Ascending aorta (tissue), 2 donors: ENCODE data around the gene PCSK5. TPM values are rescaled to one million over a fixed set of nuclear protein-coding genes. Genes with fewer than 3 reads are reported as not detected.

Experiments
- DNase-seq, 2 donors: peaks; one replicate each; pipeline ENCODE4 v3.0.0-alpha.2; 2019; ENCODE audit warnings: low spot score in 2 of 2
- H3K27ac ChIP-seq, 2 donors: fragments of 200-600 bp; sonication (generic); one replicate each; pipeline ENCODE4 v1.5.1; 2016 to 2017; ENCODE audit warnings: mild to moderate bottlenecking in 1 of 2
- H3K27me3 ChIP-seq: fragments of 200-600 bp; sonication (generic); one replicate; pipeline ENCODE4 v1.5.1; 2017
- H3K36me3 ChIP-seq, 2 donors: fragments of 200-600 bp; sonication (generic); one replicate each; pipeline ENCODE4 v1.5.1; 2016
- H3K4me1 ChIP-seq, 2 donors: fragments of 200-600 bp; sonication (generic); one replicate each; pipeline ENCODE4 v1.5.1; 2016 to 2017; ENCODE audit warnings: mild to moderate bottlenecking in 1 of 2
- H3K4me3 ChIP-seq, 2 donors: fragments of 200-600 bp; sonication (generic); one replicate each; pipeline ENCODE4 v1.5.1; 2016 to 2017; ENCODE audit warnings: mild to moderate bottlenecking in 1 of 2
- H3K9me3 ChIP-seq, 2 donors: fragments of 200-600 bp; sonication (generic); one replicate each; pipeline ENCODE4 v1.5.1; 2016
- intact Hi-C: fragments of 100-400 bp; cut with DNase I; formaldehyde crosslinking; loops from one replicate; pipeline ENCODE4 v1.15.1; 2023
- total RNA-seq: library from RNA; depleted of rRNA; stranded (reverse); fragments of >200 nt; gene quantifications from one replicate; pipeline ENCODE4 v1.1.0, GENCODE V29; 2016
- TF ChIP-seq, protein P1 (sequence below), 3 experiments: fragments of 200-600 bp in 2 of 3; fragments of 450-650 bp in 1 of 3; sonication (generic) in 2 of 3; IDR thresholded peaks; one replicate each; pipeline ENCODE4 v1.5.1; 2016 to 2019; ENCODE audit warnings: antibody characterized with exemption in 3 of 3, mild to moderate bottlenecking in 1 of 3, moderate library complexity in 1 of 3

Gene PCSK5
- total RNA-seq, 1 donor from 2014 or later, result 66.3 TPM

DNA sequence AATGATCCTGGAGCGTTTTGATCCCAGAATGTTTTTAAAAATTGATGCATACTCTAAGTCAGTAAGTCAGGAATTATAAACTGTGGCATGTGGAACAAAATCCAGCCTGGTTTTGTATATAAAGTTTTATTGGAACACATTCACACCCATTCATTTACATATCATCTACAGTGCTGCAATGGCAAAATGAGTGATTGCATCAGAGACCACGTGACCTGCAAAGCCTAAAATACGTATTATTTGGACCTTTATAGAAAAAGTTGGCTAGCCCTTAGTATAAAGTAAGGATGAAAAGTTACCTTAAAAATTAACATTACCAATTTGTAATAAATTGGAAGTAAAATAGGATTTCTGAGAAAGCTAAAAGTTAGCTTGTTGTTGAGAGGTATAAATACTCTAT is 95.0 kb downstream of the PCSK5 start:
- DNase-seq, result no peak
- Histone ChIP-seq H3K9me3 (no peaks in the 10 kb centered on the region), H3K27me3 (no peaks in the 10 kb centered on the region), H3K4me1 (no peaks in the 10 kb centered on the region), H3K27ac (no peak overlapping the region), H3K36me3 (peaks cover 2 to 17% of the 10 kb centered on the region in 2 donors), H3K4me3 (no peak overlapping the region)
- intact Hi-C loops, result no loop called here
- TF ChIP-seq, protein P1, sequence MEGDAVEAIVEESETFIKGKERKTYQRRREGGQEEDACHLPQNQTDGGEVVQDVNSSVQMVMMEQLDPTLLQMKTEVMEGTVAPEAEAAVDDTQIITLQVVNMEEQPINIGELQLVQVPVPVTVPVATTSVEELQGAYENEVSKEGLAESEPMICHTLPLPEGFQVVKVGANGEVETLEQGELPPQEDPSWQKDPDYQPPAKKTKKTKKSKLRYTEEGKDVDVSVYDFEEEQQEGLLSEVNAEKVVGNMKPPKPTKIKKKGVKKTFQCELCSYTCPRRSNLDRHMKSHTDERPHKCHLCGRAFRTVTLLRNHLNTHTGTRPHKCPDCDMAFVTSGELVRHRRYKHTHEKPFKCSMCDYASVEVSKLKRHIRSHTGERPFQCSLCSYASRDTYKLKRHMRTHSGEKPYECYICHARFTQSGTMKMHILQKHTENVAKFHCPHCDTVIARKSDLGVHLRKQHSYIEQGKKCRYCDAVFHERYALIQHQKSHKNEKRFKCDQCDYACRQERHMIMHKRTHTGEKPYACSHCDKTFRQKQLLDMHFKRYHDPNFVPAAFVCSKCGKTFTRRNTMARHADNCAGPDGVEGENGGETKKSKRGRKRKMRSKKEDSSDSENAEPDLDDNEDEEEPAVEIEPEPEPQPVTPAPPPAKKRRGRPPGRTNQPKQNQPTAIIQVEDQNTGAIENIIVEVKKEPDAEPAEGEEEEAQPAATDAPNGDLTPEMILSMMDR (IDR thresholded peaks at IDR 0.05), result no peak

DNA sequence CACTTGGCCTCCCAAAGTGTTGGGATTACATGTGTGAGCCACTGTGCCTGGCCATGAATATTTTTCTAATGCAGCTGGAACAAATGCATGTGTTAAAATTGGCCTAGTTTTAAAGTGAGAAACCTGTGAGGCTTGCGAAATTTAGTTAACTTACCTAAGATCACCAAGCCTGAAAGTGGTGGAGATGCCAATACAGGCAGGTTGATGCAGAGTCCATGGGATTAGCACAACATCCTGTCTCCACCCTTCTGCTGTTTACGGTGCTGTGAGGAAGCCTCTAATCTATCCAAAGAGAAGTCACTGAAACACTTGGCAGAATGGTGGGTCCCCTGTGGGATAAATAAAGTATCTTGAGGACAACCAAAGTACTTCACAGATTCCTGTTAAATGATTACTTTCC is 98.2 kb downstream of the PCSK5 start:
- Histone ChIP-seq H3K9me3 (no peaks in the 10 kb centered on the region), H3K4me1 (peaks cover 0 to 1% of the 10 kb centered on the region in 2 donors), H3K36me3 (peaks cover 2 to 17% of the 10 kb centered on the region in 2 donors), H3K27ac (no peak overlapping the region), H3K4me3 (no peak overlapping the region), H3K27me3 (no peaks in the 10 kb centered on the region)
- TF ChIP-seq, protein P1 (IDR thresholded peaks at IDR 0.05), result no peak
- no peak for DNase-seq
- intact Hi-C loops, result no loop called here

DNA sequence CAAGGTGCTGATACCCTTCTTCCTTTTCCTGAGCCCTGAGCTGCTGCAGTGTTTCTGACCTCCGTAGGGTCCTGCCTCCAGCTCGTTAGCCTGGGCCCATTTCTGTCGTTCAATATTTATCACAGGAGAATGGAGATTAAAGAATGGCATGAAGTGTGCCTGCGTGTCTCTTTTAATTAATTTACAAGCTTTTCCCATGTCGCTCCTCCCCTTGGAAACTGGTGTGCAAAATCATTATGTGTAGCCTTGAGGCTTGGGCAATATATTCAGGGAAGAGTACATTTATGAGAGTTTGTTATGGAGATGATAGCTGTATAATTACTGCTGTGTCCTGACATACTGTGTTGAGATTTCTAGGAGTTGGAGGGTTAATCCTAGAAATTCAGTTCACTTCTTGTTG is 99.7 kb downstream of the PCSK5 start:
- intact Hi-C loops, result loop anchor here (5.0 kb wide), 1 partner anchor 47 kb away; no protein-coding TSS in a partner anchor
- H3K4me1 ChIP-seq, result peaks cover 0 to 4% of the 10 kb centered on the region in 2 donors
- H3K27ac ChIP-seq, result no peak overlapping the region
- no peaks in the 10 kb centered on the region for H3K9me3 ChIP-seq
- no peak overlapping the region for H3K4me3 ChIP-seq
- TF ChIP-seq, protein P1 (IDR thresholded peaks at IDR 0.05), result no peak
- DNase-seq, result no peak
- H3K36me3 ChIP-seq, result peaks cover 2 to 17% of the 10 kb centered on the region in 2 donors
- H3K27me3 ChIP-seq, result no peaks in the 10 kb centered on the region

DNA sequence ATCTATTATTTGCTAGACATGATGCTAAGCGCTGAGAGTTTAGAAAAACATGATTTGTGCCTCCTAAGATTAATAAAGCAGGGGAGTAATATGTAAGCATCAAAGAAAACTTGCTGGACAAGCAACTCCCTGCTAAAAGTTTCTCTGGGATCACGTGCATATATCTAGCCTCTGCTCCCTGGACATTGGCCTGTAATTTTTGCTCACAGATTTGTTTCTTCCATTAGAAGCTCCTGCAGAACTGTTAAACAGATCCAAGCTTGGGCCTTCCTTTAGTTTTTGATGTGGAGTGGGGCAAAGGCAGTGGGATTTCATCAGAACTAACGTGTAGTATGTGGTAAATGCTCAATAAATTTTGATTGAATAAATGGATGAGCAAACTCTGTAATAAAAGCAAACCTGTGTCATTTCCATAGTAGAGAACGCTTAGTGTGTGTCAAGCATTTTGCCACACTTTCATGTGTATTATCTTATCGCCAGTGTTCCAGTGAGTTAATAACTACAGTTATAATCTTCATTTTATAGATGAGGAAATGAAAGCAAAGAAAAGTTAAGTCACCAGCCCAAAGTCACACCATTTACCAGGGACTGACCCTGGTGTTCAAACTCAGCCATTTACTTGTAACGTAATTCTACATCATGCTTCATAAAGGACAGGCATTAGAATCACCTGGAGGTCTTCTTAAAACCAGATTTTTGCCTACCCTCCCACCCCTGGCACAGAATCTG is 100.3 kb downstream of the PCSK5 start:
- TF ChIP-seq, protein P1 (IDR thresholded peaks at IDR 0.05), result no peak
- no peak overlapping the region for H3K27ac ChIP-seq
- H3K4me1 ChIP-seq, result peaks cover 0 to 4% of the 10 kb centered on the region in 2 donors
- H3K36me3 ChIP-seq, result peaks cover 2 to 17% of the 10 kb centered on the region in 2 donors
- DNase-seq, result no peak
- H3K27me3 ChIP-seq, result no peaks in the 10 kb centered on the region
- intact Hi-C loops, result loop anchor here (5.0 kb wide), 1 partner anchor 47 kb away; no protein-coding TSS in a partner anchor
- H3K4me3 ChIP-seq, result no peak overlapping the region
- H3K9me3 ChIP-seq, result no peaks in the 10 kb centered on the region

DNA sequence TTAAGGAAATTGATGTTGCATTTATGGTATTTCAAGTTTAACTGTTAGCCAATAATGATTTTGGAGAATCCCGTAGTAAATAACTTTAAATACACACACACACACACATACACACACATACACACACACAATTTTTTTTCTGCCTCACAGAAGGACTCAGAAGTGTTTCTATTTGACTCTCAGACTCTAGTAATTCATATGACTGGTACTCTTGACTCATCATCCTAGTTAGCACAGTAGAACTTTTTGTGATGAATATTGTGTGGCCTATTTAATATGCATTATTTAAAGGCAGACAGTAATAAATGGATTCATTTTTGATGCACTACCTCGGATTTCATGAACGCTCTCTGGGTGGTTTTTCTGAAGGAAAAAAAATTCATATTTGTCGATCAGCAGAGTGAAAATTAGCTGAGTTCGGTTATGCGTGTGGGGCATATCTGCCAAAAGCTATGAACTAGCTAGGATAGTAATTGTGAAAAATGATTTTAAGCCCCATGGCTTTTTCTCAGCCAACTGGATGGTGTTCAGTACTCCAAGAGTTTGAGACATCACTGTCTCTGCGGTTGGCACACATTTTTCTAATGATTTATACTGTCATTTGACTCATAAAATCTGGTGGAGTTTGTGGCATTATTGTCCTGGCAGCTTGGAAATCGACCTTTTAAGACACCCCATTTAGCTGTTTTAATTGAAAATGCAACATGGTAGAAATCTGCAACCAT is 102.2 kb downstream of the PCSK5 start:
- Histone ChIP-seq H3K4me1 (peaks cover 0 to 10% of the 10 kb centered on the region in 2 donors), H3K36me3 (peaks cover under 1 to 3% of the 10 kb centered on the region in 2 donors), H3K27me3 (no peaks in the 10 kb centered on the region), H3K4me3 (no peak overlapping the region), H3K27ac (peak overlapping the region; percentile 0 to 58), H3K9me3 (no peaks in the 10 kb centered on the region)
- intact Hi-C loops, result loop anchor here (5.0 kb wide), 1 partner anchor 45 kb away; no protein-coding TSS in a partner anchor
- TF ChIP-seq, protein P1 (IDR thresholded peaks at IDR 0.05), result no peak
- DNase-seq, result no peak
